SU-DHL-6 (cell line): ENCODE results near the gene PRKCE.

Experiments used
- H2AFZ ChIP-seq: fragments of 200-600 bp; sonication (generic); 2 replicates; pipeline ENCODE4 v1.6.1; 2014; ENCODE audit warnings: low read depth, mild to moderate bottlenecking, moderate library complexity, mixed read lengths, antibody characterized with exemption, low read length; ENCODE audit not compliant: severe bottlenecking
- H3F3A ChIP-seq: fragments of 200-600 bp; shearing (Covaris generic); 2 replicates; pipeline ENCODE4 v1.6.0; 2016; ENCODE audit warnings: antibody characterized with exemption, mild to moderate bottlenecking; ENCODE audit not compliant: insufficient read depth
- H3K27ac ChIP-seq: fragments of 200-600 bp; sonication (generic); 2 replicates; pipeline ENCODE4 v1.5.1; 2016; ENCODE audit warnings: low read depth, mild to moderate bottlenecking, low read length, moderate library complexity, mixed read lengths
- H3K27me3 ChIP-seq: fragments of 200-600 bp; sonication (generic), shearing (Covaris generic); 2 replicates; pipeline ENCODE4 v1.6.0; 2014; ENCODE audit warnings: mild to moderate bottlenecking, low read length
- H3K36me3 ChIP-seq: fragments of 200-600 bp; sonication (generic); 2 replicates; pipeline ENCODE4 v1.6.1; 2014; ENCODE audit warnings: mild to moderate bottlenecking, low read length, mixed read lengths
- H3K4me2 ChIP-seq: fragments of 300-600, 200-600 bp; shearing (Covaris generic), sonication (generic); 2 replicates; pipeline ENCODE4 v1.6.0; 2014; ENCODE audit warnings: low read length, low read depth, mild to moderate bottlenecking; ENCODE audit not compliant: poor library complexity, severe bottlenecking
- H3K4me3 ChIP-seq: fragments of 200-600 bp; sonication (generic); 2 replicates; pipeline ENCODE4 v1.5.1; 2014; ENCODE audit warnings: antibody characterized with exemption, low read length, mild to moderate bottlenecking, mixed read lengths; ENCODE audit not compliant: insufficient read depth, poor library complexity, severe bottlenecking
- H3K79me2 ChIP-seq: fragments of 200-600 bp; sonication (generic); 2 replicates; pipeline ENCODE4 v1.6.1; 2014; ENCODE audit warnings: mild to moderate bottlenecking, low read length, moderate library complexity; ENCODE audit not compliant: insufficient read depth
- H3K9ac ChIP-seq: fragments of 200-600 bp; sonication (generic); 2 replicates; pipeline ENCODE4 v1.7.0; 2014; ENCODE audit warnings: mild to moderate bottlenecking, low read length
- H3K9me2 ChIP-seq: fragments of 200-600 bp; sonication (generic); replicated peaks from 2 replicates; pipeline ENCODE4 v1.6.1; 2014; ENCODE audit warnings: low read length; ENCODE audit not compliant: insufficient read depth
- H3K9me3 ChIP-seq: fragments of 200-600 bp; sonication (generic); 2 replicates; pipeline ENCODE4 v1.6.1; 2014; ENCODE audit warnings: low read length, mixed read lengths; ENCODE audit not compliant: insufficient read depth
- H4K20me1 ChIP-seq: fragments of 200-600 bp; sonication (generic); 2 replicates; pipeline ENCODE4 v1.6.1; 2014; ENCODE audit warnings: low read depth, mild to moderate bottlenecking, antibody characterized with exemption, low read length, moderate library complexity, mixed read lengths
- CTCF ChIP-seq: fragments of 200-600 bp; sonication (generic); IDR thresholded peaks from one replicate; pipeline ENCODE4 v1.5.1; 2017; ENCODE audit warnings: antibody characterized with exemption, mild to moderate bottlenecking, low read length, moderate library complexity; ENCODE audit not compliant: insufficient read depth, poor library complexity, severe bottlenecking
- EZH2phosphoT487 ChIP-seq: fragments of 200-600 bp; sonication (generic), shearing (Covaris generic); conservative IDR thresholded peaks from 2 replicates; pipeline ENCODE4 v1.6.1; 2018; ENCODE audit warnings: mild to moderate bottlenecking, antibody characterized with exemption, low read length, moderate library complexity, mixed read lengths

The PRKCE gene

GRCh38 chr2:46051085-46051484, 399.6 kb downstream of the PRKCE start:
- Histone ChIP-seq H3K36me3 (no peaks in the 10 kb centered on the region), H3K27me3 (no peaks in the 10 kb centered on the region), H4K20me1 (no peaks in the 10 kb centered on the region), H3K9me3 (no peaks in the 10 kb centered on the region), H3K4me3 (no peak overlapping the region), H3K79me2 (no peaks in the 10 kb centered on the region), H3K4me2 (no peak overlapping the region), H3K9ac (no peak overlapping the region), H3F3A (no peaks in the 10 kb centered on the region), H2AFZ (no peak overlapping the region), H3K9me2 (no peaks in the 10 kb centered on the region), H3K27ac (no peak overlapping the region)
- TF ChIP-seq CTCF (no peak), EZH2phosphoT487 (no peak)

- no peak overlapping the region for H3K9ac ChIP-seq
- H3K4me2 ChIP-seq: no peak overlapping the region
- no peaks in the 10 kb centered on the region for H3F3A ChIP-seq
These were observed 402.1 kb downstream of the PRKCE start for GRCh38 chr2:46053564-46053963.

GRCh38 chr2:46056541-46056940, 405.1 kb downstream of the PRKCE start:
- H3K27ac ChIP-seq: no peak overlapping the region
- no peak overlapping the region for H3K9ac ChIP-seq
- no peaks in the 10 kb centered on the region for H3K36me3 ChIP-seq
- H3K4me2 ChIP-seq: no peak overlapping the region
- H3K9me2 ChIP-seq: no peaks in the 10 kb centered on the region
- H3K9me3 ChIP-seq: no peaks in the 10 kb centered on the region
- H3K4me3 ChIP-seq: no peak overlapping the region
- H3K27me3 ChIP-seq: no peaks in the 10 kb centered on the region
- no peaks in the 10 kb centered on the region for H4K20me1 ChIP-seq
- TF ChIP-seq CTCF (no peak), EZH2phosphoT487 (no peak)
- H3K79me2 ChIP-seq: no peaks in the 10 kb centered on the region
- H2AFZ ChIP-seq: no peak overlapping the region
- no peaks in the 10 kb centered on the region for H3F3A ChIP-seq

More at GRCh38 chr2:46053564-46053963, 402.1 kb downstream of the PRKCE start:
- no peaks in the 10 kb centered on the region for H3K36me3 ChIP-seq
- H3K9me3 ChIP-seq: no peaks in the 10 kb centered on the region
- H3K9me2 ChIP-seq: no peaks in the 10 kb centered on the region
- H3K27ac ChIP-seq: no peak overlapping the region
- H3K4me3 ChIP-seq: no peak overlapping the region
- no peak overlapping the region for H2AFZ ChIP-seq
- TF ChIP-seq EZH2phosphoT487 (no peak), CTCF (no peak)
- no peaks in the 10 kb centered on the region for H4K20me1 ChIP-seq
- no peaks in the 10 kb centered on the region for H3K79me2 ChIP-seq
- H3K27me3 ChIP-seq: no peaks in the 10 kb centered on the region
